Stromal cell of bone marrow (primary cell): ENCODE data around the gene KIAA1549.
"Not testable (repeated sequence)": the region's sequence is repeated elsewhere in the genome, so short reads cannot be mapped to it uniquely, and the experiment has no call there.

ENCODE experiments used
- DNase-seq: peaks from one replicate; pipeline ENCODE4 v3.0.0-alpha.2; 2012; ENCODE audit warnings: low read depth

KIAA1549 gene

GRCh38 chr7:138981332-138982203, at the start of gene KIAA1549:
Gene KIAA1549 (minus strand): TSS chr7:138981389. CDS start chr7:138981269, 120 bp downstream.
- DNase-seq, result peak; percentile 40

GRCh38 chr7:139029353-139029752, 48.2 kb upstream of the KIAA1549 start:
- DNase-seq, result no peak

- DNase-seq, result no peak
Measured at GRCh38 chr7:139026551-139026950, 45.4 kb upstream of the KIAA1549 start.

- not testable (repeated sequence) for DNase-seq
Measured at GRCh38 chr7:139025861-139026260, 44.7 kb upstream of the KIAA1549 start.

GRCh38 chr7:139023076-139023475, 41.9 kb upstream of the KIAA1549 start:
- DNase-seq, result no peak

GRCh38 chr7:139022286-139022685, 41.1 kb upstream of the KIAA1549 start:
- DNase-seq, result no peak

- no peak for DNase-seq
Measured at GRCh38 chr7:139018910-139019309, 37.7 kb upstream of the KIAA1549 start.

GRCh38 chr7:139016931-139017511, 35.8 kb upstream of the KIAA1549 start:
- peak; percentile 54 for DNase-seq

GRCh38 chr7:139011373-139011772, 30.2 kb upstream of the KIAA1549 start:
- no peak for DNase-seq

GRCh38 chr7:139004321-139005090, 23.3 kb upstream of the KIAA1549 start:
- no peak for DNase-seq

- no peak for DNase-seq
Measured at GRCh38 chr7:138999414-138999813, 18.2 kb upstream of the KIAA1549 start.

- DNase-seq, result peak; percentile 48
Measured at GRCh38 chr7:138992052-138992531, 10.9 kb upstream of the KIAA1549 start.

GRCh38 chr7:138987686-138988085, 6.5 kb upstream of the KIAA1549 start:
- DNase-seq, result no peak

- no peak for DNase-seq
Measured at GRCh38 chr7:138982204-138982623, 1.0 kb upstream of the KIAA1549 start.

- DNase-seq, result no peak
Measured at GRCh38 chr7:138980563-138981291, 462 bp downstream of the KIAA1549 start.

- no peak for DNase-seq
Measured at GRCh38 chr7:138979988-138980562, 1.1 kb downstream of the KIAA1549 start.

GRCh38 chr7:138979226-138979979, 1.8 kb downstream of the KIAA1549 start:
- DNase-seq, result no peak

GRCh38 chr7:138978541-138979184, 2.5 kb downstream of the KIAA1549 start:
- DNase-seq, result no peak

GRCh38 chr7:138976161-138976560, 5.0 kb downstream of the KIAA1549 start:
- not testable (repeated sequence) for DNase-seq
